Activated T-cell treated with anti-CD3 and anti-CD28 coated beads, Interleukin-2, amount 50 U/mL, for 24 hours (primary cell): ENCODE measurements around the gene WHRN.
A peak's percentile ranks its signal among the peaks of the same experiment; 100 is the strongest.

ENCODE experiments used
- DNase-seq: peaks from one replicate; pipeline ENCODE4 v3.0.0-alpha.2; 2020
- H3K27ac Mint-ChIP-seq: 2 replicates; pipeline ENCODE4 v1.8.0; 2020; ENCODE audit warnings: mild to moderate bottlenecking, mixed read lengths
- H3K27me3 Mint-ChIP-seq: 2 replicates; pipeline ENCODE4 v1.8.0; 2020; ENCODE audit warnings: mixed read lengths
- H3K36me3 Mint-ChIP-seq: 2 replicates; pipeline ENCODE4 v1.8.0; 2020; ENCODE audit warnings: low read depth, mixed read lengths
- H3K4me1 Mint-ChIP-seq: 2 replicates; pipeline ENCODE4 v1.8.0; 2020; ENCODE audit warnings: low read depth, mixed read lengths
- H3K4me3 Mint-ChIP-seq: 2 replicates; pipeline ENCODE4 v1.8.0; 2020; ENCODE audit warnings: mild to moderate bottlenecking, moderate library complexity, mixed read lengths
- H3K9me3 Mint-ChIP-seq: 2 replicates; pipeline ENCODE4 v1.8.0; 2020; ENCODE audit warnings: mixed read lengths

The WHRN gene

DNA sequence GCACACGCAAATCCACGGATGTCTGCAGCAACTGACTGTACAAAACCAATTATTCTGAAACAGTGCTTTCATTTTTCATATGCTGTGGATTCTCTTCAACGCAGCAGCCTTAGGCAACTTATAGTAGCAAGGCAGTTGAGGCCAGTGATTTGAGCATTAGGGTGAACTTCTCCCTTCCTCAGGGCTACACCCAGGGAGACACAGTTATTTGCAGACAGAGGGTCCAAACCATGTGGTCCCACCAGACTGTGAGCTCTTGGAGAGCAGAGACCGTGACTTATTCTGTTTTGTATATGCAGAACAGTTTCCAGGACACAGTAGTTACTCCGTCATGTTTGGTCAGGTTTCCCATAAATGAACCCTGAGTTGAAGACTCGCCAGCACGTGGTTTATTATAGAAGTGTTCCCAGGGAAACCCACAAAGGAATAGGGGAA, 19.0 kb upstream of the WHRN start:
- Mint-ChIP-seq H3K4me1 (no peaks in the 10 kb centered on the region), H3K27ac (no peak overlapping the region), H3K4me3 (no peak overlapping the region), H3K27me3 (peaks cover 17% of the 10 kb centered on the region), H3K9me3 (no peaks in the 10 kb centered on the region), H3K36me3 (no peaks in the 10 kb centered on the region)
- DNase-seq = no peak

DNA sequence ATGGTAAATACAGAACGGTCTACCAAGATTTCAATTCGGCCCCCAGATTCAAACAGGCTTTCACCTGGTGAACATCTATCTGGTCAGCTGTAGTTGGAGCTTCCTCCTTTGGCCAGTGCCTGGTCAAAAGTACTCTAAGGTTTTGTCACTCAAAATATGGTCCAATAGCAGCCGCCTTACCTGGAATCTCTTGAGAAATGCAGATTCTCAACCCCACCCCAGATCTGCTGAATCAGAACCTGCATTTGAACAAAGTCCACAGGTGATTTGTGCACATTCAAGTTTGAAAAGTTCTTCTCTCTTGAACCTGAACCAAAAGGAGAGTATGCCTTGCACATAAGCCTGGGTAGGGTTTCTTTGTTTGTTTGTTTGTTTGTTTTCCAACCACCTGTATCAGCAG, 17.6 kb upstream of the WHRN start:
- Mint-ChIP-seq H3K4me3 (no peak overlapping the region), H3K27ac (no peak overlapping the region), H3K4me1 (peaks cover 7% of the 10 kb centered on the region), H3K9me3 (no peaks in the 10 kb centered on the region), H3K36me3 (no peaks in the 10 kb centered on the region), H3K27me3 (peaks cover 17% of the 10 kb centered on the region)
- DNase-seq = no peak

DNA sequence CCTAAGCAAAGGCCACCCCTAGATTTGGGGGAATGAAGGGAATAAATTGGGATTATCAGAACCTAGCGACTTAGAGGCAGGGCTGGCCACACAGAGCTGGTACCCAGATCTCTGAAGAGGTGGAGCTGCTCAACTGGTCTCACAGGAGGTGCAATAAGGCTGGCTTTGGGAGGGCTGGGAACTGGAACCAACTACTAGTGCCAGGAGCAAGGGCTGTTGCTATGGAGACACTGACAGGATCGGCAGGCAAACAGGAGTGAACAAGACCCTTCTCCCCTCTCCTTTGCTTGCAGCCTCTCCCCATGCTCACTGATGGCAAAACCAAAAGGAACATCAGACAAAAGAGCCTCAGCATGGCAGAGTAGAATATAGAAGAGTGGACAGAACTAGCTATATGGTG, 17.0 kb upstream of the WHRN start:
- Mint-ChIP-seq H3K27ac (no peak overlapping the region), H3K4me1 (peaks cover 7% of the 10 kb centered on the region), H3K9me3 (no peaks in the 10 kb centered on the region), H3K36me3 (no peaks in the 10 kb centered on the region), H3K4me3 (no peak overlapping the region), H3K27me3 (peaks cover 17% of the 10 kb centered on the region)
- no peak for DNase-seq

DNA sequence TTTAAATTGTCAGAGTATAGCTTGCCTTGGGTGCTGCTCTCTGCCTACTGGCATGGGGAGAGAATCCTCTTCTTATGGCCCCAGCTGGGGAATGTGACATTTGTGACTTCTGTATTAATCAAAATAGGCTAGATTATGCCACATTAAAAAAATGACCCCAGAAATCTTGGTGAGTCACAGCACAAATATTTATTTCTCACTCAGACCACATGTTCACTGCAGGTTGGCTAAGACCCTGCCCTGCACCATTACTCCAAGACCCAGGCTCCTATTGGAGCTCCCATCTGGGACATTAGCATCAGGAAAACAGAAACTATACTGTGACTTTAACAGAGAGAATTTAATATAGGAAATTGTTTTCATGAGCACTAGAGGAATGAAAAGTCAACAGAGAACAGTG, 16.6 kb upstream of the WHRN start:
- Mint-ChIP-seq H3K27ac (no peak overlapping the region), H3K4me1 (peaks cover 7% of the 10 kb centered on the region), H3K36me3 (no peaks in the 10 kb centered on the region), H3K9me3 (no peaks in the 10 kb centered on the region), H3K27me3 (peaks cover 17% of the 10 kb centered on the region), H3K4me3 (no peak overlapping the region)
- no peak for DNase-seq

DNA sequence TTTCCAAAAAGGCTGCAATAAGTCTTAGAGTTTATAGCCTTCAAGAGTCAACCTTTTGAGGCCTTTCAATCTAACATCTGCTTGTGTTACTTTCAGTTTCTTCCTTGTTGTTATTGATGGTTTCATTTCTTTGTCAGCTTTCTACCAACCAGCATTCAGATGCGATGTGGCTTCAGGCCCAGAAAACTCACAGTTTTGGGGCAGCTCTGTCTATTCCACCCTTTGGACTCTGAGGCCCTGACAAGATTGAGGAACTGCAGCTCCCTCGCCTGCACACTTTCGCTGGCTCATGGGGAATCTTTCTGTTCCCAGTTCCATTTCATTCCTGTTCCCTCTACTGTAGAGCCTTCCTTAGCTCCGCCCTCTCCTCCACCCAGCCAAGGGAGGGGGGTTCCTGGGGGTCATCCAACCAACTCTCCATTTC, 13.3 kb upstream of the WHRN start:
- no peaks in the 10 kb centered on the region for H3K36me3 Mint-ChIP-seq
- H3K27ac Mint-ChIP-seq = no peak overlapping the region
- H3K9me3 Mint-ChIP-seq = no peaks in the 10 kb centered on the region
- DNase-seq = no peak
- no peak overlapping the region for H3K4me3 Mint-ChIP-seq
- peaks cover 15% of the 10 kb centered on the region for H3K27me3 Mint-ChIP-seq
- peaks cover 12% of the 10 kb centered on the region for H3K4me1 Mint-ChIP-seq

DNA sequence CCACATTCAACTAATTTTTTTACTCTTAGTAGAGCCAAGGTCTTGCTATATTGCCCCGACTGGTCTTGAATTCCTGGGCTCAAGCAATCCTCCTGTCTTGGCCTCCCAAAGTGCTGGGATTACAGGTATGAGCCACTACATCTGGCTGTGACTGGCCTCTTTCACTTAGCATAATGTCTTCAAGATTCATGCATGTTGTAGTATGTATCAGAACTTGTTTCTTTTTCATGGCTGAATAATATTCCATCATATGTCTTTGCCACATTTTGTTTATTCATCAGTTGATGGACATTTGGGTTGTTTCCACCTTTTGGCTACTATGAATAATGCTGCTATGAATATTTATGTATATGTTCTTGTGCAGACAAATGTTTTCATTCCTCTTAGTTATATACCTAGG, 12.8 kb upstream of the WHRN start:
- H3K4me3 Mint-ChIP-seq = no peak overlapping the region
- no peak overlapping the region for H3K27ac Mint-ChIP-seq
- no peak for DNase-seq

DNA sequence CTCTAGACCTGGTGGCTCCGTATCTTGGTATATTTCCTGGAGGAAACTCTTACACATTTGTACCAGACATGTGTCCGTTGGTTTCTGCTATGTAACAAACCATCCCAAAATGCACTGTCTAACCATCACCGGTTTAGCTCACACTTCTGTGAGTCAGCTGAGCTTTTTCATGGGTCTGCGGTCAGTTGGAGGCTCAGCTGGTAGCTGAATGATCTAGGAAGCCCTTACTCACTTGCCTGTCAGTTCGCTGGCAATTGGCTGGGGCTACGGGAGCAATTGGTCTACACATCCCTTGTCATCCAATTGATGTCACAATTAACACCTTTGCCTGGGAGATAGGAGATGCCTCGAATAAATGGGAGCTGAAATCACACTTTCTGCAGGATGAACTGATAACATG, 11.6 kb upstream of the WHRN start:
- peaks cover 13% of the 10 kb centered on the region for H3K27me3 Mint-ChIP-seq
- DNase-seq = no peak
- peaks cover 25% of the 10 kb centered on the region for H3K4me1 Mint-ChIP-seq
- no peaks in the 10 kb centered on the region for H3K9me3 Mint-ChIP-seq
- no peaks in the 10 kb centered on the region for H3K36me3 Mint-ChIP-seq
- no peak overlapping the region for H3K4me3 Mint-ChIP-seq
- H3K27ac Mint-ChIP-seq = no peak overlapping the region

More for the DNA sequence above, 12.8 kb upstream of the WHRN start:
- H3K27me3 Mint-ChIP-seq = peaks cover 15% of the 10 kb centered on the region
- no peaks in the 10 kb centered on the region for H3K36me3 Mint-ChIP-seq
- no peaks in the 10 kb centered on the region for H3K9me3 Mint-ChIP-seq
- H3K4me1 Mint-ChIP-seq = peaks cover 17% of the 10 kb centered on the region

DNA sequence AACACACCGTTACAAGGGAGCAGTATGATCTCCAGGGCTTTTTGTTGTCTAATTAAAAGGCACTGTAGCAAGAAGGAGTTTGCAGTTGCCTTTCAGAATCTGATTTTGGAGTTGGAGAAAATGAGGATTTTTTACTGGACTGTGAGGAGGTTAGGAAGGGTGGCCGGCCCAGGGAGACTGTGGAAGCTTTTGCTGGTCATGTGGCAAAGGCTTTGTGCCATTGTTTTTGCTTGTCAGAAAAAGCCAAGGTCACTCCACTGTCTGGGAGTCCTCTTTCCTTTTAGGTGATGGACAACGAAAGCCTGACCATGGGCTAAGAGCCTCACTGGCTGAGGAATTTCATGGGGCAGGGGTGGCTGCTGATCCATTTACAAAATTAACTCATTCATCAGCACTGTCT, 10.3 kb upstream of the WHRN start:
- no peaks in the 10 kb centered on the region for H3K36me3 Mint-ChIP-seq
- no peak overlapping the region for H3K27ac Mint-ChIP-seq
- H3K9me3 Mint-ChIP-seq = no peaks in the 10 kb centered on the region
- peaks cover 25% of the 10 kb centered on the region for H3K4me1 Mint-ChIP-seq
- DNase-seq = no peak
- H3K4me3 Mint-ChIP-seq = no peak overlapping the region
- peaks cover 9% of the 10 kb centered on the region for H3K27me3 Mint-ChIP-seq

DNA sequence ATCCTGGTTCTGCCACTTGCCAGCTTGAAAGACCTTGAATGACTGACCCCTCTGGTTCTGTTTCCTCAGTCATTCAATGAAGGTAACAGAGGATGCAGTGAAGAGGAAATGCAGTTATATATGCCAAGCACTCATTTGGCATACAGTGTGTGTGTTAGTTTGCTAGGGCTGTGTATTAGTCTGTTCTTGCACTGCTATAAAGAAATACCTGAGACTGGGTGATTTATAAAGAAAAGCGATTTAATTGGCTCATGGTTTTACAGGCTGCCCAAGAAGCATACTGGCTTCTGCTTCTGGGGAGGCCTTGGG, 8.6 kb upstream of the WHRN start:
- peaks cover 25% of the 10 kb centered on the region for H3K4me1 Mint-ChIP-seq
- no peak for DNase-seq
- no peaks in the 10 kb centered on the region for H3K36me3 Mint-ChIP-seq
- H3K27me3 Mint-ChIP-seq = peaks cover 21% of the 10 kb centered on the region
- no peak overlapping the region for H3K4me3 Mint-ChIP-seq
- H3K9me3 Mint-ChIP-seq = no peaks in the 10 kb centered on the region
- no peak overlapping the region for H3K27ac Mint-ChIP-seq

DNA sequence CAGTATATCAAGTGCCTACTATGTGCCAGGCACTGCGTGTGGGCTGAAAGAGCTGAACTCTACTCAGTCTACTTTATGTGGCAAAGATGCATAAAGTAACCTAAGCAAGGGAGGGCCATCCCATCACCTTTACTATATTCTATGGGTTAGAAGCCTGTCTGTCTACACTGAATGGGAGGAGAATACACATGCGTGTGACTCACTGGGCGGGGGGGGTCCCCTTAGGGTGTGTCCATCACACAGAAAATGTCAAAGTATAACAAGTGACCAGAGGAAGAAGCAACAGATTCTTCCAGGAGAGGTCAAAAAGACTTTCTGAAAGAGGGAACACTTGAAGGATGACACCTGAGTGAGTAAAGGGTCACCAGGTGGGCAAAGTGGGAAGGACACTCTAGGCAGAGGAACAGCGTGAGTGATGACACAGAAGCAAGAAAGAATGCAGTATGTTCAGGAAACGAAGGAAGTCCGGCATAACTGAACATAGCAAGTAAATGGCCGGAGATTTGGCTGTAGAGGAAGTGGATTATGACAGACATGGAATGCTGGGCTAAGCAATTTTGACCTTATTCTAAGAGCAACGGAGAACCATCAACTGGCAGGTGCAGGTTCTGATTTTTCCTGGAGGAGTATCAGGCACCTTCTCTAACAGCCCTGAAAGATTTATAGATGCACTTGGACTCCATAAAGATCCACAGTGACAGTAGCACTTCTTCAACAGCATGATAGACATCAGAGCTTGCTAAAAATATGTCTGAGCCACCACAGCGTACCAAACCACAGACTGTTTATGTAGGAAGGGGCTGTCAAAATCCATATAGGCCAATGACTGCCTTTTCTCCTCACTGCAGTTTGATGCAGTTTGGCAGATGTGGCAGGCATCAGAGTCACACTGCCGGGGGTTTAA, 8.0 kb upstream of the WHRN start:
- no peaks in the 10 kb centered on the region for H3K9me3 Mint-ChIP-seq
- no peak overlapping the region for H3K4me3 Mint-ChIP-seq
- H3K4me1 Mint-ChIP-seq = peaks cover 19% of the 10 kb centered on the region
- DNase-seq = no peak
- H3K36me3 Mint-ChIP-seq = no peaks in the 10 kb centered on the region
- H3K27me3 Mint-ChIP-seq = peaks cover 25% of the 10 kb centered on the region
- no peak overlapping the region for H3K27ac Mint-ChIP-seq

DNA sequence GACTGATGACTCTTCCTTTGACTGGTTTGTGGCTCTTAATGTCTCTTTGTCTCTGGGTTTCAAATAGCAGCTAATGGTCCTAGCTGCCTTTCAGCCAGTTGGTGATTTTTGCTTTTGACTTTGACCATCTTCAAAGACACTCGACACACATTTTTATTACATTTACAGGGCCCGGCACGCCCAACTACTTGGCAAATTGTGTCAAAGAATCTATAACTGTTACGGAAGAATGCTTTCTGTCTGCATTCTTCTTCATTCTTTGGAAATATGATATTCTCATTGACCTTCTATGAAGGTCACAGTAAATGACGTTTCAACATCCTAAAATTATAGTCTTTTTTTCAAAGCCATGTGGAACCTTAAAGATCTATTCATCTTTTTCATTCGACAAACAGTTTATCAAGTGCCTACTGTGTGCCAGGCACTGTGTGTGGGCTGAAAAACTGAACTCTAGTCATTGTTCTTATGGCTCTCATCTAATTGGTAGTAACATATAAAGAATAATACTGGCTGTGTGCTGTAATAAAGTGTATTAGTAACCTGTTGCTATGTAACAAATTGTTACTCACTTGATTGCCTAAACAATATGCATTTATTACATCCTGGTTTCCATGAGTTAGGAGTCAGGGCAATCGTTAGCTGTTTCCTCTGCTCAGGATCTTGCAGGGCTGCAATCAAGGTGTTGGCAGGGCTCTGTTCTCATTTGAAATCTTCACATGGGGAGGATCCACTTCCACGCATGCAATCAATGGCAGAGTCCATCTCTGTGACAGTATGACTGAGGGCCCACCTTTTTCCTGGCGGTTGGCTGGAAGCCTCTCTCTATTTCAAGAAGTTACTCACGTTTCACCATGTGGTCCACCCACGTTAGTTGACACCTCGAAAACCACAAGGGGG, 7.0 kb upstream of the WHRN start:
- H3K27me3 Mint-ChIP-seq = peaks cover 34% of the 10 kb centered on the region
- no peak overlapping the region for H3K27ac Mint-ChIP-seq
- no peak overlapping the region for H3K4me3 Mint-ChIP-seq
- DNase-seq = no peak
- H3K36me3 Mint-ChIP-seq = no peaks in the 10 kb centered on the region
- H3K4me1 Mint-ChIP-seq = peaks cover 20% of the 10 kb centered on the region
- H3K9me3 Mint-ChIP-seq = no peaks in the 10 kb centered on the region

DNA sequence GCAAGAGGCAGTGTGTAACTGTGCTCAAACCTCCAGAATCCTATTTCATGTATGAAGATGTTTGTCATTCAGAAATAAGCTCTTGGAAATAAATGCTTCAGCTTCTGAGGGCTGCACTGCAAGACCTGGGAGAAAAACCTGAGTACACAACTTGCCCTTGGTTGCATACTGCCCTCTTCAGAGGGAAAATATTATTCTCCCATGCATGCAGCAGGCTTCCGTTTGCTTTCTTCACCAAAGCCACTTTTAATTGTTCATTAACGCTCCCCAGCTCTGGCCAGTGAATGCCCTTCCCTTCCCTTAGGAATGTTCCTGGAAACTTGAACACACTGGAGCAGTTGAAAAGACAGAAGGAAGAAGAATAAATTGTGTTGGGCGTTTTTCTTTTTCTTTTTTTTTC, 2.5 kb upstream of the WHRN start:
- H3K36me3 Mint-ChIP-seq = no peaks in the 10 kb centered on the region
- H3K4me1 Mint-ChIP-seq = peaks cover 30% of the 10 kb centered on the region
- no peak overlapping the region for H3K4me3 Mint-ChIP-seq
- H3K9me3 Mint-ChIP-seq = no peaks in the 10 kb centered on the region
- H3K27me3 Mint-ChIP-seq = peaks cover 39% of the 10 kb centered on the region
- DNase-seq = no peak
- no peak overlapping the region for H3K27ac Mint-ChIP-seq

DNA sequence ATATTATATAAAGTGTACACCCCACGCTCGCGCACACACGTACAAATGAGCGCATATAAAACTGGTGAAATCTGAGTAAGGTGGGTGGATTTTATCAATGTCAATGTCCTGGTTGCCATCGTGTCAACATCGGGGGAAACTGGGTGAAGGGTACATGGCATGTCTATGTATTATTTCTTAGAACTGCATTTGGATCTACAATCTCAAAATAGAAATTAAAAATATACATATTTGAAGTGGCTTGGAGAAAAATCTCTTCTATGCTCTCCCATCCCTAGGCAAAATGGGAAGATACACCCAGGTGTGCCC, 763 bp upstream of the WHRN start:
- H3K4me3 Mint-ChIP-seq = peak overlapping the region; percentile 81
- no peak overlapping the region for H3K27ac Mint-ChIP-seq

DNA sequence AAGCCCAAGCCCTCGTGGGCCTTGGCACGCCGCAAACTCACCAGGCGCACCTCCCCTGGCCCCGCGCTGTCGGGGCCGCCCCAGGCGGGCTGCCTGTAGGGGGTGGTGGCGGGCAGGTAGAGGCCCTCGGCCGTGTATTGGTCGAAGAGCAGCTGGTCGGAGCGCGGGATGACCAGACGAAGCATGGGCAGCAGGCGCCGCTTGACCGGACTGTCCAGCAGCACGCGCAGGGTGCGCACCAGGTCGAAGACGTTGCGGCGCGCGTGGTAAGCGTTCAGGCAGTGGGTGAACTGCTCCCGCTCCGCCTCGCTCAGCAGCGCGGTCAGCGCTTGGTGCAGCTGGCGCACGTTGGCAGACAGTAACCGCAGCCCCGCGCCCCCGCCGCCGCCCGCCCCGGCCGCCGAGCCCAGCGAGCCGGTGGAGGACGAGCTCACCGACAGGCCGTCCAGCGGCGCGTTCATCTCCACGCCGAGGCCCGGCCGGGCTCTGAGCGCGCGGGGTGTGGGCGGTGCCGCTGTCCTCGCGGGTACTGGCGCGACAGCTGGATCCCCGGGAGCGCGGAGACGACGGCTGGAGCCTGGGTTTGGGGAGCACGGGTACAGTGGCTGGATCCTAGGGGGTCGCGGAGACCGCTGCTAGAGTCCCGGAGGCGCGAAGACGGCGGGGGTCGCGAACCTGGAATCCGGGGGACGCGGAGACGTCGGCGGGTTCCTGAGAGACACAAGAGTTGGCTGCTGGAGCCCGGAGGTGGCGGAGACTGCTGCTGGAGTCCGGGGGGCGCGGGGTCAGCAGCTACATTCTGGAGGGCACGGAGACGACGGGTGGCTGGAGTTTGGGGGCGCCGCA, 709 bp downstream of the WHRN start:
- H3K4me1 Mint-ChIP-seq = peaks cover 37% of the 10 kb centered on the region
- H3K4me3 Mint-ChIP-seq = peak overlapping the region; percentile 81
- H3K9me3 Mint-ChIP-seq = no peaks in the 10 kb centered on the region
- H3K36me3 Mint-ChIP-seq = no peaks in the 10 kb centered on the region
- peak overlapping the region; percentile 39 for H3K27ac Mint-ChIP-seq
- peaks cover 27% of the 10 kb centered on the region for H3K27me3 Mint-ChIP-seq
- DNase-seq = peak; percentile 70

More for the DNA sequence above, 763 bp upstream of the WHRN start:
- Mint-ChIP-seq H3K36me3 (no peaks in the 10 kb centered on the region), H3K4me1 (peaks cover 37% of the 10 kb centered on the region), H3K9me3 (no peaks in the 10 kb centered on the region), H3K27me3 (peaks cover 35% of the 10 kb centered on the region)
- DNase-seq = no peak
